Measurements from ENCODE around the gene CASK.

DNA sequence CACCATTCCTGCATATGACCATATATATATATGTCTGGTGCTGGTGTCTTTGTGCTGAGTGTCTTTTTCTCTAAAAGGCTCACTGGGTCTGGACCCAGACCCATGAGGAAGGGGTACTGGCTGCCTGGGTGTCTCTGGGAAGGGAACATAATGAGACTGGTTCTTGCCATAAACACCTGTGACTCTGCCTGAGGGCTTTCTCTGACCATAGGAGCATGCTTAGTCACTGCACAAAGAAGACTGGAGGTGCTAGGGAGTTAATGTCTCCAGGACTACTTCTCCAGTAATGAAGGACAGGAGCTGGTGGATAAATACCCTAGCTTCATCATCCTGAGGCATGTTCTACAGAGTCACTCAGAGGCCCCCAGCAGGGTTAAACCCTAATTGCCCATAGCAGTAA, 47.1 kb upstream of the CASK start:
- TF ChIP-seq, protein P1, sequence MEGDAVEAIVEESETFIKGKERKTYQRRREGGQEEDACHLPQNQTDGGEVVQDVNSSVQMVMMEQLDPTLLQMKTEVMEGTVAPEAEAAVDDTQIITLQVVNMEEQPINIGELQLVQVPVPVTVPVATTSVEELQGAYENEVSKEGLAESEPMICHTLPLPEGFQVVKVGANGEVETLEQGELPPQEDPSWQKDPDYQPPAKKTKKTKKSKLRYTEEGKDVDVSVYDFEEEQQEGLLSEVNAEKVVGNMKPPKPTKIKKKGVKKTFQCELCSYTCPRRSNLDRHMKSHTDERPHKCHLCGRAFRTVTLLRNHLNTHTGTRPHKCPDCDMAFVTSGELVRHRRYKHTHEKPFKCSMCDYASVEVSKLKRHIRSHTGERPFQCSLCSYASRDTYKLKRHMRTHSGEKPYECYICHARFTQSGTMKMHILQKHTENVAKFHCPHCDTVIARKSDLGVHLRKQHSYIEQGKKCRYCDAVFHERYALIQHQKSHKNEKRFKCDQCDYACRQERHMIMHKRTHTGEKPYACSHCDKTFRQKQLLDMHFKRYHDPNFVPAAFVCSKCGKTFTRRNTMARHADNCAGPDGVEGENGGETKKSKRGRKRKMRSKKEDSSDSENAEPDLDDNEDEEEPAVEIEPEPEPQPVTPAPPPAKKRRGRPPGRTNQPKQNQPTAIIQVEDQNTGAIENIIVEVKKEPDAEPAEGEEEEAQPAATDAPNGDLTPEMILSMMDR (IDR thresholded peaks at IDR 0.05): no peak
- TF ChIP-seq POLR2A (IDR thresholded peaks at IDR 0.05): no peak

Data from stomach (tissue), 4 donors.